Amniotic epithelial cell (primary cell): Measurements from ENCODE around the gene ACSS3.

Experiments used
- DNase-seq: peaks from one replicate; pipeline ENCODE4 v3.0.0-alpha.2; 2010; ENCODE audit warnings: low read depth

The ACSS3 gene

DNA sequence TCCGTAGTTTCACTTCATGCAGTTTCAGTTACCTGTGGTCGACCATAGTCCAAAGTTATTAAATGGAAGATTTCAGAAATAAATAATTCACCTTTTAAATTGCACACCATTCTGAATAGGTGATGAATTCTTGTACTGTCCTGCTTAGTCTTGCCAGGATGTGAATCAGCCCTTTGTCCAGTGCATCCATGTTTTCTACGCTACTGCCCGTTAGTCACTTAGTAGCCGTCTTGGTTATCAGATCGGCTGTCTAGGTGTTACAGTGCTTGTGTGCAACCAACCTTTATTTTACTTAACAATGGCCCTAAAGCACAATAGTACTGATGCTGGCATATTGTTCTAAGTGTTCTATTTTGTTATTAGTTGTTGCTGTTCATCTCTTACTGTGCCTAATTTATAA, 146.7 kb downstream of the ACSS3 start:
- DNase-seq, result no peak

DNA sequence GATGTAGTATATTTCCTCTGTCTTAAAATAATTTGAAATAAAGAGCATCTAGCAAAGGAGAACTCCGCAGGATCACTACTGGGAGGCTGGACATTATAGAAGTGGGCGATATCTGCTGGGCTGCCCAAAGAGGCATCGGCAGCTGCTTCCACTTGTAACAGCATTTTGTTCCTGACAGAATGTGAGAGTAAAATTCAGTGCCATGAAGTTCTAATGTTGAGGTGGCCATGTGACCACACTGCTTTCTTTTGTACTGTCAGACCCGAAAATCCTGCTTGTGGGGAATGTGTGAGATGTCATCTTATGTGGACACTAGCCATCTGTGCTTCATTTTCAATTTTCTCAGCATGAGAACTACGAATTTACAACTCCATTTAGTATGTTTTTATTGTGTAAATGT, 151.9 kb downstream of the ACSS3 start:
- no peak for DNase-seq

DNA sequence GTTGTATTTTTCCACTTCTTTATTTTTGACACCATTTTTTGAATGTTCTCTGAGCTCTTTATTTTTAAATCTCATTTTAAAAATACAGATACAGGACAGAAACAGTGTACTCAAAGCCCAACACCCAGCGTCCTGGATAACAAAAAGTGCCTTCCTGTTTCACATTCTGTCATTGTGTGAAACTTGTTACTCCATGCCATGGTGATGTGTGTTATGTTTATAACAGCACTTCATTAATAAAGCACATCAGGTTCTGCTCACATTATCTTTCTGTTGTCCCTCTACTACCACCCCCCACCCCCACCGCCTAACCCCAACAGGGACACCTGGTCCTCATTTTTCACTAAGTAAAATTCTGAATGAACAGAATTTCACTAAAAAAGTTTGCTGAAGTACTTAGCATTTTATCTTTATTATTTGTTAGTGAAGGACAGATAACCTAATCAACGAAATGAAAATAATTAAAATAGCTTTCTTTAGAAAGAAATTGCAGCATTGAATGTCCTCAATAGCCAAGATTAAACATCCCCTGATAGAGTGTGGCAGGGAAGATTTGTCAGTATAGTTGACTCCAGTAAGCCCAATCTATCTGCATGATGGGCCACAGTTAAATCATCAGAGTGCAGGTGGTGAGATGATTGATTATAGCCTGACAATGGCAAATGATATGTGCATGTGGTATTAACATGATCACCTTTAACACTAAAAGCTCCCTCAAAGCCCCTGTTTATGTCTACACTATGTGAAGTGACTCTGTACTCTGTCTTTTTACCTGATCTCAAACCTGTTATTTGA, 153.9 kb downstream of the ACSS3 start:
- no peak for DNase-seq

DNA sequence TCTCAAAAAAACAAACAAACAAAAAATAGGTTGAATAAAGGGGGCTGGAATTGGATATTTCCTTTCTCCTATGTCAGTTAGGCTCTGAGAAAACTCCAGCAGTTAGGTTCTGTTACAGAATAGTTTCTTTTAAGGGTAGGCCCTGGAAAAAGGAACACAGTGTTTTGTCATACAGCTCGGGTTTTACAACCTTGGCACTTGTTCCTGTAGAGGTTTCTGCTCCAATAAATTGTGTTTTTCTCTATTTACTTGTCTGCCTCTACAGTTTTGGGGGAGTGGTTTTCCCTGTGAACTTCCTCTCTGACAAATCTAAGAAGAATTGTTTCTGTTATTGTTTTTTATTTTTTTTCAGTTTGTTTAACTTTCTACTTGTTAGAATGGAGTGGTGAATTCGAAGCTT, 167.6 kb downstream of the ACSS3 start:
- DNase-seq, result no peak

DNA sequence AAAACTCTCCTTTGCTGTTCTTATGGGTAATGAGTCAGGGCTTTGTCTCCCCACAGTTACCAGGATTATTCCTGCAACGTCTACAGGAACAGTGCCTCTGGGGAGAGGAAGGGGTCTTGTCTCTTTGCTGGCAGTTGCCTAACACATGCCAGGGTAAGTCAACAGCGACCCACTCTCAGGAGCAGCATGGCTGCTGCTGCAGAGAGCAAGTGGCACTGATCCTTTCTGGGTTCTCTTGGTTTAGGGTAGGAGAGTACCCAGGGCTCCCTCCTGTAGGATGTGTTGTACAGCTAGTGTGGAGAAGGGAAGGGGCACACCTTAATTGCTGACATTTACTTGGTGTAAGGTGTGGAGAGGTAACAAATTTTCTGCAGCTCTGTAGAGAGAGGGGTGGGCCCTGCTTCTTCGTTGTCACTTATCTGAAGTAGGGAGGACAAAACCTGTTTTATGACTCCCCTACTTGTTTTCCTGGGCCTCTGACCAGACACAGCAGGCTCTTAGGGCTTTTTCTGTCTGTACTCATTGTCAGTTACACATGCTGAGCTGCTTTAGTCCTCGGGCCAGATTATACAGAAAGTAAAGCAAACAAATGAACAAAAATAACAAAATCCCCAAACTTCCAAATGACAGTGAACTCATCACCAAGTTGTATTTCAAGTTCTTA, 168.2 kb downstream of the ACSS3 start:
- no peak for DNase-seq

DNA sequence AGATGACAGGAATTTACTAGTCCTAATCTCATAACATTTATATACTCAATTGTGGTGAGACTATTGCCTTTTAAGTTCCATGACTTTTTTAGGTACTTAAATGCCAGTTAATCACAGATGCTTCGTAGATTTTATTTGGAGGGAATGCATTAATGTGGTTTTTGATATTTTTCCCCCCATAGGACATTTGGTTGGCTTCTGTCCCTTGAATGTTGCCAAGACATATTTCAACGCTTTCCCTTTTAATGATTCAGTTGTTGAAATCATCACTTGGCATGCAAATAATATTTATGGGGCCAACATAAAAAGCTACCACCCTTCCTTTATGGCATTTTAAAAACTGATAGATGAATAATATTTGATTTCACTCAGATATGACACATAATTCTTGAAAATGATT, 172.1 kb downstream of the ACSS3 start:
- no peak for DNase-seq

DNA sequence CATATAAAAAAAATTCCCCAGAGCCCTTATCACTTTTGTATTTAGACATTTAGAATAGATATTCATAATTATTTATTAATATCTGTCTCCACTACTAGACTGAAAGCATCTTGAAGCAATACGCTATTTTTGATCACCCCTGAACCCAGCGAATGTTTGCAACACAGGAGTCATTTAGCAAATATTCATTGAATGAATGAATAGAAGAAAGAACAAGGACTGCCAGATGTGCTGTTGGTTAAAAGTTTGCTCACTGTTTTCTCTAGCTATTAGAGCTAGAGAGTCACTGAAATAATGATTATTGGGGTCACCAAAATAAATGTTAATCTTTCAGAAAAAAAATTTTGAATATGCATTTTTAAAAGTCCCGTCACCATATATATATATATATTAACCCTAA, 174.3 kb downstream of the ACSS3 start:
- no peak for DNase-seq

DNA sequence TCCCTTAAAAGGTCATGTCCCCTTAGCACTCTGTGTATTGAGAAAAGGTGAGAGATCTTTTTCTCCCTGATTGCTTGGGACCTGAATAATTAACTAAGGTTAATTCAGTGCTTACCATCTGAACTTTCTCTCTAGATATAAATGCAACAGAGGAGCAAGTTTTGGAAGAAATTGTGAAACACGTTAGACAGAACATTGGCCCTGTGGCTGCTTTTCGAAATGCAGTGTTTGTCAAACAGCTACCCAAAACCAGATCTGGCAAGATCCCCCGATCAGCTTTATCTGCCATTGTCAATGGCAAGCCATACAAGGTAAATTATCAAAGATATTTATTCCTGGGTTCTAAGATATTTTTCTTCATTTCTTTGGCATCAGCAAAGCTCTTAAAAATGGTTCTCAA, 175.5 kb downstream of the ACSS3 start:
- DNase-seq, result no peak

DNA sequence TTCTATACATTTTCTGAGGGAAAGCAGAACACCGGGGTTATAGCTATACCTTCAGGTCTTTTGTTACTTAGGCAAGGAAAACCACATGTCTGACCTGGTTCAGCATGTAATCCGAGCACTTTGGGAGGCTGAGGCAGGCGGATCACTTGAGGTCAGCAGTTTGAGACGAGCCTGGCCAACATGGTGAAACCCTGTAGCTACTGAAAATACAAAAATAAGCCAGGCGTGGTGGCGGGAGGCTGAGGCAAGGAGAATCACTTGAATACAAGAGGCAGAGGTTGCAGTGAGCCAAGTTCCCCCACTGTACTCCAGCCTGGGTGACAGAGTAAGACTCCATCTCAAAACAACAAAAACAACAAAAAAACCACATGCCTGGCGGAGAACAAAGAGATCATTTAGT, 177.6 kb downstream of the ACSS3 start:
- no peak for DNase-seq

DNA sequence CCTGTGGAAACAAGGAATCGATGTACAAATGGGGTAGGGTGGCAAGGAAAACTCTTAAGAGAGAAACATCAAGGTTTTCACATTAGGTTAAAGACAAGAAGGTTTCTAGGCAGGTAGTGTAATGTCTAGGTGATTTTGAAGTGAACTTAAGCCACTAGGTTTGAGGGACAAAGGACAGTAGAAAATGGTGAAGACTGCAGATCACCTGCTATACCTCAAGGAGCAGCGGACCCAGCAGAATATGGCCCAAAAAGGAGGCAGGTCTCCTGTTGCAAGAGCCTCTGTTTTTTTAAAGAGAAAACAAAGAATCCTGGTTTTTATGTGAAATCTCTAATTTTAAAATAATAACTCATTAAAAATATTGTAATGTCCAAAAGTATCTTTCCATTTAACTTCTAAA, 178.1 kb downstream of the ACSS3 start:
- no peak for DNase-seq

DNA sequence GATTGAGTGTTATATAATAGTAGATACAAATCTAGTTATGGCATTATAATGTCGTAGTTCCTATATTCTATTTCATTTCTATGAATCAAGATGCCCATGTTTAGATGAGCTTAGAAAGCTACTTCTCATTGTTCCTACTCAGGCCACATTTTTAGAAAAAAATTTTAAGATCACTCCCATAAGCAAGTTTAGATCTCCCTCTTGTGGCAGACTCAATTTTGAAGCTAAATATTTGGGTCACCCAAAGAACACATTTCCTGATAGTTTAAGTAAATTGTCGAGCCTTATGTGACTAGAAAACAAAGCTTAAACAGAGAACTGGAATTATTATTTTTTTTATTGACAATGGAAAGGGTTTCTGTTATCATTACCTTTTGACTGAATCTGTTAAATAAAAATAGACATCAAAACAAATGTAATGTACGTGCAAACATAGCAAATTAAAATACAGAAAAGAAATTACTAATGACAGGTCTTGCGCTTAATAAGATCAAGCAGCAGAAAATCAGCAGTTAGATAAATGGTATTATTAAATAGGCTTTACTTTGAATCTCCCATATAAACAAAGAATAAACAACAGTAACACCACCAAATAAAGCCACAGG, 180.2 kb downstream of the ACSS3 start:
- DNase-seq, result peak; percentile 48

DNA sequence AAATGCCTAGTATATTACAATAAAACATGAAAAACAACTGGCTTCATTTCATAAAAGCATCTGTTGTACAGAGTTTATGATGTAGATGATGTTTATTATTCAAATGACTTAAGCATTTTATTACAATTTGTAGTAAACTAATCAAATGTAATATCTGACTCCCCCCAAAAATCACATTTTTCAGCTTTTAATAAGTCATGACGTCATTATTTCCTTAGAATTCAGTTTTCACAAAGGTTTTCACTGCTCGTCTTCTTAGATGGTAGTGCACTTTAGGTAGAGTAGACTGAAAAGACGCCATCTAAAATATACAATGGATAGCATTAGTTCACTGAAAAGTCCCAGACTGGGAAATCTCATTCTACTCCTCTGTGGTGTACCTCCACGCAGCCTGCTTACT, 181.5 kb downstream of the ACSS3 start:
- no peak for DNase-seq

DNA sequence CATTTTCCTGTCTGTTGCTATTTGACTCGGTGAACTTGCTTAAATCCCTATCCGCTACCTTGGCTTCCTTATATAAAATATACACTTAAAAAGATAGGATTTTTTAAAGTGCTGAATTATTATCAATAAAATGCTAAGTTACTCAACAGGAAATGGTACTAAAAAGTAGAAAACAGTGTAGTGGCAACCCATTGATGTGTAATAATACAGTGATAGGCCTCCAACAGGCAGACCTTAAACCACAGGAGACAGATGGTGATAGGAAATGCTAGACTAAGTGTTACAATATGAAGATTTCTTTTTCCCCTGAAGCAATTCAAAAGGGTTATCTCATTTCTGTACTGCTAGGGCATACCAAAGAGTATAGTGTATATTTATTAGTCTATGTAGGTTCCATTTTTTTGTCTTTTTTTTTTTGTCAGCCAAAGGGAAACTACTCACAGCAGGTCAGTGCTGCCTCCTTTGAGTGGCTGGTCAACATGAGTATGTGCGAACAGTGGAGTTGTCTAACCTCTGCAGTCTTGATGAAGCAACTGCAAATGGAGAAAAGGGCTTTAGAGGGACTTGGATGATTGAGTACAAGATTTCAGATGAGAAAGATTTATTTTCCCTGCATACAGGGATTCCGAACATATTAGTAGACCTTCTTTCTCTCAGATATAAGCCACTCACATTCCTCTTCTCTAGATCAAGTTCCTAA, 183.8 kb downstream of the ACSS3 start:
- DNase-seq, result peak; percentile 90

DNA sequence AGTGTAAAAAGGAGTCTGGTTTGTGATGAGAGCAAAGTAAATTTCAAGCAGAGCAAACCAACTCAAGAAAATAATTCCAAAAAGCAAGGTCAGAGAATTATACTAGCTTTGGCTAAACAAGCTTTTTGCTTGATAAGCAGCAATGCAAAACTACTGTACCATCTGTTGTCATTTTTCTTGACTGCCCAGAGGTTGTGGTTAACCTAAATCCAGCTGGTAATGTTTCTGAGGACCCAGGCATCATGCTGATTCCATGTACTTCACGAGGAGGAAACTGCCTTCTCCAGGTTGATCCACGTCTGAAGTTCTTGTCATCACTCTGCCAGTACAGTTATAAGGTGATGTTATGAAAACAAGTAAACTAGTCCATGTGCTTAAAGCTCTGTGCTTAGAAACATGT, 185.2 kb downstream of the ACSS3 start:
- peak; percentile 5 for DNase-seq

DNA sequence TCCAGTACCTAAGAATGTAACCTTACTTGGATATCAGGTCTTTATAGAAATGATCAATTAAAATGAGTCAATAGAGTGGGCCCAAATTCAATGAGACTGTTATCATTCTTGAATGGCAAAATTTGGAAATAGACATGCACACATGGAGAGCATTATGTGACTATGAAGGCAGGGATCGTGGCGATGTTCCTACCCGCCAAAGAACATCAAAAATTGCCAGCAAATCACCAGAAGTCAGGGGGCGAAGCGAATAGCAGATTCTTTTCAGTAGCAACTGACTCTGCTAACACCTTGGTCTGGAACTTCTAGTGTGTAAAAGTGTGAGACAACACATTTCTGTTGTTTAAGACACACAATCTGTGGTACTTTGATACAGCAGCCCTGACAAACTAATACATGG, 192.5 kb downstream of the ACSS3 start:
- DNase-seq, result no peak

DNA sequence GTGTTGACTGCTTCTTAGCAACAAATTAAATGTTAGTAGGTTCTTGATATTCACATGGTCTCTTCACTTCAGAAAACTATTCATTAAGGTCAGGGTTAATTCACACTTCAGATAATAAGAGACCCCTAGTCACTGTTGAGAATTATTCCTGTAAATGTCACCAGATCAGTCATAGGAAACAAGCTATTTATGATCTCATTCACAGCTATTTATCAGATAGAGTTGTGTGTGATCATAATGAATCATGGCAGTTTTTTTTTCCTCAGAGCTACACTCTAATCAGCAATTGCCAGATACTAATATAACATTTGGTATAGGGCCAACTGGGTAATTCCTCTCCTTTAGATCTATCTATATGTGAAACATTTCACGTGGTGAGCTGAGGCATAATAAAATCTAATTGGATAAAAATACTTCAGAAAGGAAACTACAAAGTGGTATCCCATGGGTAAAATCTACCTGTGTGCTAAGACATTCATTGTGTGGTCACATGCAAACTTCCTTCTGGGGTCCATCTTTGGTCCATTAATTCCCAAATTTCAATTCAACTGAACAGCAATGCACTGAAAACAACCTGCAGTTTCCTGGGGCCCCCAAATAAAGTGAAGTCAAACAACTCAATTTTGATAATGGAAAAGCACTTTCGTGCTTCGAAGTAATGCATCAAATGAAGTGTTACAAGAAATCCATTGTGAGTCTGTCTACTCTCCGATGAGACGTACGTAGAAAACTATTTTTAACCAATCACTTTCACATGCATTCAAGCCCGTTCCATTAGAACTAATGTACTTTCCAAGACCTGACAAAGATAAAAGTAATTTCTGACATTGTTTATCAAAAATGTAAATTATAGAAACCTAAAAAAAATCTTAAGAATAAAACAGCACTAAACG, 197.0 kb downstream of the ACSS3 start:
- DNase-seq, result no peak

DNA sequence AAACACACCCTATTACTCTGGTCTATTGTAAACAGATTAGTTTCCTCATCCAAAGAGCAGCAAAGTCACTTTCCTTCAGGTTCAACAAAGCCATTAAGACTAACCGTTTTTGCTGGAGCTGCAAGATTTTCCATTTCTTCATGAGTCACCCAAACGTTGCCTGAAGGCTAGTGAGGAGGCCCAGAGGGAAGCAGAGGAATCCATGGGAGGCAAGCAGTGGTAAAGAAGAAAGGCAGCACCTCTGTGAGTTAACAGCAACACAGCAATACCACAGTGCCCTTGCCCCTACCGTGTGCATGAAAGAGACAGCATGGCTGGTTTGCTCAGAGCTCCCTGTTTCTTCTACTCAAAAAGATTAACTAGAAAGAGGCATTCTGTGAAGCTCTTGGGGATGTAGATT, 206.3 kb downstream of the ACSS3 start:
- peak; percentile 21 for DNase-seq

DNA sequence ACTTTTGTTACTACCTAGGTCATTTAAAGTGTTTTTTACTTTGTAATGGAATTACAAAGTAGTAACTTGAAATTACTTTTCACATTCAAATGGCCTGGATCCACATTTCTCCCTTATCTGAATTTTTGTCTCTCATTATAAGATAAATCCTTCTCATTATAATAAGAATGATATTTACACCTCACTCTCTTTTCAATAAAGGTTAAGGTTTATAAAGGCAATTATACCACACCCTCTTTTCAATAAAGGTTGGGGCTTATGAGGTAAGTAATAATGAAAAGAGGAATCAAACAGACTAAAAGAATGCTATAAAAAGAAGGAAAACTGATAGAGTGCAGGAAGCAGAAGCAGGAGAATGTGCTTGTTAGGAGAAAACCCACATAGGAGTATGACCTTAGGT, 210.8 kb downstream of the ACSS3 start:
- no peak for DNase-seq

DNA sequence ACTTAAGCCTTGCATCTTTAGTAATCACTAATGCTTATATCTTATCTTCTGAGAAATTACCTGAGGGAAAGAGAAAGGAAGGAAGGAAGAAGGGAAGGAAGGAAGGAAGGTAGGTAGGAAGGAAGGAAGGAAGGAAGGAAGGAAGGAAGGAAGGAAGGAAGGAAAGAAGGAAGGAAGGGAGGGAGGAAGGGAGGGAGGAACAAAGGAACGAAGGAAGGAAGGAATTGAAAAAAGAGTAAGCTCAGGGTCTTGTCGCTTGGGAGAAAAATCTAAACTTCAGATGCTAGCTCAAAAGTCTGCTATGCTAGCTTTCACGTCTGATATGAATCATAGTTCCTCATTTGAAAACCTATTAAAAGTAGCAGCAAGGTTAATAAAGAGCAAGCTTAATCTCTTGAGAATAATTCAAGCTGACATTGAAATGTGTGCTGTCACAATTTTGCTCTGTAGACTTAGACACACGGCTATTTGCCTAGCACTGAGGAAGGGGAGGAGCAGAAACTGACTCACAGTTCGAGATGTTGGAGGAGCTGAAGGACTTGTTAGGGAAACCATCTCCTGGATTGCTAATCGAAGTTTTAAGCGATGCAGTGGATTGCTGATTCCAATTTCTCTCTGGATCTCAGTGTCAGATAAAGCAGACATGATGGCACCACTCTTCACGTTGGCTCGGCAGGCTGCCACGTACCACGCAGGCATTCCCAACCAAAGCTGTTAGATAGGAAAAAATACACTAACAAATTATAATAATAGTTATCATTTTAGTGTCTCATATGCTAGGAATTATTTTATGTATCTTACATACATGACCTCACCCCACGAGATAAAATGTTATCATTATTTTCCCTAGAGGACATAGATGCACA, 216.7 kb downstream of the ACSS3 start:
- DNase-seq, result peak; percentile 6

DNA sequence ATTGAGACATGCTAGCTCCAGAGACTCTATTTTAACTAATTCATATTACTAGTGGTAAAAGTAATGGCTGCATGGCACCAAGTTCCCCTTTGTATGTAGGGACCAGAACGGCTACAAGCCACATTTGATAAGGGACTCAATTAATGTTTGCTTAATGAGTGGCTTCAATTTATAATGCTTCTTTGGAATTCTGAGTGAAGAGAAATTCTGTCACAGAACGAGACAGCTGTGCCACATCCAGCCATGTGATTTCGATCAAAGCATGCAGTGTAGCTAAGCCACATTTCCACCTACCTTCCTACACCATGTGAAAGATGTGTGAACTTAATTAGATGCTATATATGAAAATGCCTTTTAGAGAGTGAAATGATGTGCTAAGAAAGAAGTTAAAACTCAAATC, 217.4 kb downstream of the ACSS3 start:
- DNase-seq, result no peak
